AG09319 (cell line): ENCODE results near the gene MB21D2.
"Not testable (repeated sequence)": the region's sequence is repeated elsewhere in the genome, so short reads cannot be mapped to it uniquely, and the experiment has no call there.

ENCODE experiments used
- DNase-seq: peaks from one replicate; pipeline ENCODE4 v3.0.0-alpha.2; 2010; ENCODE audit warnings: low read depth; ENCODE audit errors: extremely low read depth
- TF ChIP-seq, protein P1 (sequence below): IDR thresholded peaks from 2 replicates; pipeline ENCODE4 v1.5.1; 2011; ENCODE audit warnings: low read depth, mild to moderate bottlenecking, inconsistent platforms, low read length, moderate library complexity

Gene MB21D2

GRCh38 chr3:192802957-192803899 lies 114.4 kb downstream of the MB21D2 start:
- TF ChIP-seq, protein P1, sequence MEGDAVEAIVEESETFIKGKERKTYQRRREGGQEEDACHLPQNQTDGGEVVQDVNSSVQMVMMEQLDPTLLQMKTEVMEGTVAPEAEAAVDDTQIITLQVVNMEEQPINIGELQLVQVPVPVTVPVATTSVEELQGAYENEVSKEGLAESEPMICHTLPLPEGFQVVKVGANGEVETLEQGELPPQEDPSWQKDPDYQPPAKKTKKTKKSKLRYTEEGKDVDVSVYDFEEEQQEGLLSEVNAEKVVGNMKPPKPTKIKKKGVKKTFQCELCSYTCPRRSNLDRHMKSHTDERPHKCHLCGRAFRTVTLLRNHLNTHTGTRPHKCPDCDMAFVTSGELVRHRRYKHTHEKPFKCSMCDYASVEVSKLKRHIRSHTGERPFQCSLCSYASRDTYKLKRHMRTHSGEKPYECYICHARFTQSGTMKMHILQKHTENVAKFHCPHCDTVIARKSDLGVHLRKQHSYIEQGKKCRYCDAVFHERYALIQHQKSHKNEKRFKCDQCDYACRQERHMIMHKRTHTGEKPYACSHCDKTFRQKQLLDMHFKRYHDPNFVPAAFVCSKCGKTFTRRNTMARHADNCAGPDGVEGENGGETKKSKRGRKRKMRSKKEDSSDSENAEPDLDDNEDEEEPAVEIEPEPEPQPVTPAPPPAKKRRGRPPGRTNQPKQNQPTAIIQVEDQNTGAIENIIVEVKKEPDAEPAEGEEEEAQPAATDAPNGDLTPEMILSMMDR = peak; percentile 58
- no peak for DNase-seq

- TF ChIP-seq, protein P1 = no peak
- DNase-seq = no peak
Measured at GRCh38 chr3:192801985-192802384, 115.7 kb downstream of the MB21D2 start.

DNA sequence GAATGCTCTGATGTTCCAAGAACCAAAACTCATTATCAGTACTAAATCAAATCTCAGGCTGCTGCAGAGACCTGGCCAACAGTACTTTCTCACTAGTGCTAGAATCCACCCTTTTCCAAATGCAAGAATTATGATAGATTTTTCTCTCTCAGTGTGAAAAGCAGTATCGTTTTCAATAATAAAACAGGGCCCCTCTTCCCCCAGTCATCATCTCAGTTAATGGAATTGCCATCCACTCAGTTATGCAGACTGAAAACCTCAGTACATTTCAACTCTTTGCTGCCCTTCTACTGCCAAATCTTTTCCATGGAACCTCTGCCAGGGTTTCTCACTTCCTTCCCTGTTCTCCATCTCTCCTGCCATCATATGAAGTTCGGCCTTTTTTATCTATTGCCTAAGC lies 117.9 kb downstream of the MB21D2 start:
- TF ChIP-seq, protein P1 = no peak
- DNase-seq = no peak

DNA sequence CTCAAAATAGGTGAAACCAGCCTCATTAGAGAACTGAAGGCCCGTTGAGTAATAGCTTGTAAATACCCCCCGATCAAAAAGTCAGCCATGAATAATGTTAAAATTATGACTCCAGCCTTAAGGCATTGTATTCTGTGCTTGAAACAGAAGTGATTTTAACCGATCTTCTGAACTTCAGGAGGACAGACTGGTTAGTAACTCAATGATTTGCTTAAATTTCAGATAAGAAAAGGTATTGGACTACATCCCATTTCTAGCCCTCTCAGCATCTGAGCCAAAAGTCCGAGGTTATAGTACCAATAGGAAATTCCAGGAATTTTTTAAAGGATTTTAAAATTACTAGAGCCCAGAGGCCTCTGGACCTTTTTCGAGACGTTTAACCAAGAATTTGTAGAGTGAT lies 122.6 kb downstream of the MB21D2 start:
- no peak for DNase-seq

DNA sequence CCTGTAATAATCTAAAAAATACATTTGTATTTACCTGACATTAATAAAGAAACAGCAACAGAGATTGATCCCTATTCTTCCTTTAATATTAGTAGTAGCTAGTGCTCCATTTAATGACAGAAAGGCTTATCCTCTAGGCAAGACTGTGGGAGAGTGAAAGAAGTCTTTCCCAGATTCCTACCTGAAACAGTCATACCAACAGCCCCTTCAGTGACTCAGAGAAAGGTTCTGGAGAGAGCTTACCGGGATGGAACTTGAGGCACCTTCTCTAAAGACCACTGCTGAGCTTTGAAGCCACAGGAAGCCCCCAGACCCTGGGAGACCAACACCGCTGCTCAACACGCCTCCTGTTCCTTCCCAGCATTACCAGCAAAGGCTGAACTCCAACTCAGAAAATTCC lies 123.4 kb downstream of the MB21D2 start:
- TF ChIP-seq, protein P1 = no peak
- DNase-seq = no peak

More for the DNA sequence above, 122.6 kb downstream of the MB21D2 start:
- TF ChIP-seq, protein P1 = no peak

- DNase-seq = not testable (repeated sequence)
Measured at GRCh38 chr3:192788816-192789515, 128.7 kb downstream of the MB21D2 start.

- TF ChIP-seq, protein P1 = no peak
- no peak for DNase-seq
Measured at GRCh38 chr3:192778508-192778907, 139.1 kb downstream of the MB21D2 start.

GRCh38 chr3:192774341-192774740 lies 143.3 kb downstream of the MB21D2 start:
- DNase-seq = not testable (repeated sequence)
